OCI-LY3 (cell line): Measurements from ENCODE around the gene C2orf76.

ENCODE experiments used
- CTCF ChIP-seq: fragments of 200-600, 300-600 bp; sonication (generic); IDR thresholded peaks from 2 replicates; pipeline ENCODE4 v1.5.1; 2014; ENCODE audit warnings: antibody characterized with exemption, low read length, low read depth
- EZH2phosphoT487 ChIP-seq: fragments of 200-600 bp; shearing (Covaris generic); IDR thresholded peaks from 2 replicates; pipeline ENCODE4 v1.6.1; 2018; ENCODE audit warnings: antibody characterized with exemption, mixed run types, low read depth

- no peak for TF ChIP-seq CTCF
- TF ChIP-seq EZH2phosphoT487, result no peak
Observed at GRCh38 chr2:119359774-119360173, 6.9 kb downstream of the C2orf76 start.
